IPS-NIHi7 (cell line): ENCODE measurements around the gene DNAAF8.
A peak's percentile ranks its signal among the peaks of the same experiment; 100 is the strongest.

ENCODE experiments used
- DNase-seq: peaks from one replicate; pipeline ENCODE4 v3.0.0; 2012; ENCODE audit warnings: mixed read lengths; ENCODE audit errors: extremely low spot score

The DNAAF8 gene

GRCh38 chr16:4695473-4696171 lies 38.7 kb upstream of the DNAAF8 start:
- no peak for DNase-seq

- DNase-seq = no peak
Observed at GRCh38 chr16:4696172-4696904, 38.0 kb upstream of the DNAAF8 start.

- no peak for DNase-seq
Observed at GRCh38 chr16:4696905-4697847, 37.2 kb upstream of the DNAAF8 start.

GRCh38 chr16:4697848-4698291 lies 36.5 kb upstream of the DNAAF8 start:
- no peak for DNase-seq

- DNase-seq = no peak
Observed at GRCh38 chr16:4698321-4699045, 35.9 kb upstream of the DNAAF8 start.

GRCh38 chr16:4699046-4699556 lies 35.2 kb upstream of the DNAAF8 start:
- DNase-seq = no peak

GRCh38 chr16:4700380-4700996 lies 33.8 kb upstream of the DNAAF8 start:
- DNase-seq = no peak

- DNase-seq = no peak
Observed at GRCh38 chr16:4700997-4701743, 33.2 kb upstream of the DNAAF8 start.

- DNase-seq = no peak
Observed at GRCh38 chr16:4701791-4702465, 32.4 kb upstream of the DNAAF8 start.

- no peak for DNase-seq
Observed at GRCh38 chr16:4702466-4702808, 31.9 kb upstream of the DNAAF8 start.

GRCh38 chr16:4703906-4704305 lies 30.4 kb upstream of the DNAAF8 start:
- DNase-seq = no peak

GRCh38 chr16:4704491-4704890 lies 29.8 kb upstream of the DNAAF8 start:
- DNase-seq = no peak

GRCh38 chr16:4704913-4705312 lies 29.4 kb upstream of the DNAAF8 start:
- DNase-seq = no peak

- DNase-seq = no peak
Observed at GRCh38 chr16:4706871-4707270, 27.5 kb upstream of the DNAAF8 start.

GRCh38 chr16:4709481-4709880 lies 24.9 kb upstream of the DNAAF8 start:
- no peak for DNase-seq

GRCh38 chr16:4713663-4714501 lies 20.5 kb upstream of the DNAAF8 start:
- DNase-seq = peak; percentile 56

- DNase-seq = no peak
Observed at GRCh38 chr16:4714996-4715395, 19.3 kb upstream of the DNAAF8 start.

- no peak for DNase-seq
Observed at GRCh38 chr16:4718466-4718865, 15.9 kb upstream of the DNAAF8 start.
